ENCODE results near the gene TAF5.
A peak's percentile ranks its signal among the peaks of the same experiment; 100 is the strongest.
"Not testable (repeated sequence)": the region's sequence is repeated elsewhere in the genome, so short reads cannot be mapped to it uniquely, and the experiment has no call there.

The TAF5 gene

DNA sequence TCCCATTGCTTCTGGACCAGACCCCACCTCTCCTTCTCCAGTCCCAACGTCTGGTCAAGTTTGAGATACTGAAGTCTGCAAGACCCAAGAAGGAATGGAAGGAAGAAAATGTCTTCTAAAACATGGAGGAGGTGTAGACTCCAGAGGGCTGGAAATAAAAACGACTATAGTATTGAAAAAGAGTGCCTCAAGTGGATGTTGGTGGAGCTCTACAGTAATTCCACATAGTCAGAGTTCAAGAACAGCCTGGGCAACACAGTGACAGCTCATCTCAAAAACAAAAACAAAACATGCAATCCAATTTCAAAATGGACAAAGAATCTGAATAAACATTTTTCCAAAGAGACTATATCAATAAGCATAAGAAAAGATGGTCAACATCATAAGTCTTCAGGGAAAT, 14.5 kb upstream of the TAF5 start:
- TF ChIP-seq, protein P1, sequence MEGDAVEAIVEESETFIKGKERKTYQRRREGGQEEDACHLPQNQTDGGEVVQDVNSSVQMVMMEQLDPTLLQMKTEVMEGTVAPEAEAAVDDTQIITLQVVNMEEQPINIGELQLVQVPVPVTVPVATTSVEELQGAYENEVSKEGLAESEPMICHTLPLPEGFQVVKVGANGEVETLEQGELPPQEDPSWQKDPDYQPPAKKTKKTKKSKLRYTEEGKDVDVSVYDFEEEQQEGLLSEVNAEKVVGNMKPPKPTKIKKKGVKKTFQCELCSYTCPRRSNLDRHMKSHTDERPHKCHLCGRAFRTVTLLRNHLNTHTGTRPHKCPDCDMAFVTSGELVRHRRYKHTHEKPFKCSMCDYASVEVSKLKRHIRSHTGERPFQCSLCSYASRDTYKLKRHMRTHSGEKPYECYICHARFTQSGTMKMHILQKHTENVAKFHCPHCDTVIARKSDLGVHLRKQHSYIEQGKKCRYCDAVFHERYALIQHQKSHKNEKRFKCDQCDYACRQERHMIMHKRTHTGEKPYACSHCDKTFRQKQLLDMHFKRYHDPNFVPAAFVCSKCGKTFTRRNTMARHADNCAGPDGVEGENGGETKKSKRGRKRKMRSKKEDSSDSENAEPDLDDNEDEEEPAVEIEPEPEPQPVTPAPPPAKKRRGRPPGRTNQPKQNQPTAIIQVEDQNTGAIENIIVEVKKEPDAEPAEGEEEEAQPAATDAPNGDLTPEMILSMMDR (conservative IDR thresholded peaks at IDR 0.05): no peak
- no peak overlapping the region for H3K27ac ChIP-seq

DNA sequence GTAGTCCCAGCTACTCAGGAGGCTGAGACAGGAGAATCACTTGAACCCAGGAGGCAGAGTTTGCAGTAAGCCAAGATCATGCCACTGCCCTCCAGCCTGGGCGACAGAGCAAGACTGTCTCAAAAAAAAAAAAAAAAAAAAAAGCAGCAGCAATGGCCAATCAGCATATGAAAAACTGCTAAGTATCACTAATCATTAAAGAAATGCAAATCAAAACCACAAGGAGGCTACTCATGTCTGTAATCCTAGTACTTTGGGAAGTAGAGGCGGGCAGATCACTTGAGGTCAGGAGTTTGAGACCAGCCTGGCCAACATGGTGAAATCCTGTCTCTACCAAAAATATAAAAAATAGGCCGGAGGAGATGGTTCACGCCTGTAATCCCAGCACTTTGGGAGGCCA, 13.2 kb upstream of the TAF5 start:
- not testable (repeated sequence) for H3K27ac ChIP-seq

DNA sequence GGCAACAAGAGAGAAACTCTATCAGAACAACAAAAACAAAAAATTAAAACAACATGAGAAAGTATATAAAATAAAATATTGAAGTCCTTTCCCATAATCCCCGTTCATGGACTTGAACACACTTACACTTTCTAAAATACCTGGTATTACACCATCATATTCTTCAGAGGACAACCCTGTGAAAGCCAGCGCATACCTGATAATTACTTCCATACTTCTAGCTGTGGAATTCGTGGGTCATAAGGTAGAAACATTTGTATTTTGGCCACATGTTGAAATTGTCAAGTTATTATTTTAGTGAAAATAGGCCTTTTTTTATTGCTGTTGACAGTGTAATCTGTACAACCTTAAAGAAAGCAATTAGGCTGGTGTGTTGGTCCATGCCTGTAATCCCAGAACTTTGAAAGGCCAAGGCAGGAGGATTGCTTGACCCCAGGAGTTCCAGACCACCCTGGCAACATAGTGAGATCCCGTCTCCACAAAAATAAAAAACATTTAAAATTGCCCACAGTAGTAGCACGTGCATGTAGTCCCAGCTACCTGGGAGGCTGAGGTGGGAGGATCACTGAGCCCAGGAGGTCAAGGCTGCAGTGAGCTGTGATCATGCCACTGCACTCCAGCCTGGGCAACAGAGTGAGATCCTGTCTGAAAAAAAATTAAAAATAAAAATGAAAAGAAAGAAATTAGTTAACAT, 11.7 kb upstream of the TAF5 start:
- TF ChIP-seq, protein P1 (conservative IDR thresholded peaks at IDR 0.05): no peak
- H3K27ac ChIP-seq: no peak overlapping the region

DNA sequence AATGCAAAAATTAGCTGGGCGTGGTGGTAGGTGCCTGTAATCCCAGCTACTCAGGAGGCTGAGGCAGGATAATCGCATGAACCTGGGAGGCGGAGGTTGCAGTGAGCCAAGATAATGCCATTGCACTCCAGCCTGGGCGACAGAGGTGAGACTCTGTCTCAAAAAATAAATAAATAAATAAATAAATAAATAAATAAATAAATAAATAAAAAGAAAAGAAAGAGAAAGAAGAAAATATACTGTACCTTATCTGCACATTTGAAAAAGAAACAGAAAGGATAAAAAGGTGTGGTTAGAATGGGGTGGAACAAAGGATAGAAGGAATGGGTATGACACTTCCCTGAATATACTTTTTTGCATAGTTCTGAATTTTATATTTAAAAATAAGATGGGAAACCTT, 8.3 kb upstream of the TAF5 start:
- not testable (repeated sequence) for H3K27ac ChIP-seq

DNA sequence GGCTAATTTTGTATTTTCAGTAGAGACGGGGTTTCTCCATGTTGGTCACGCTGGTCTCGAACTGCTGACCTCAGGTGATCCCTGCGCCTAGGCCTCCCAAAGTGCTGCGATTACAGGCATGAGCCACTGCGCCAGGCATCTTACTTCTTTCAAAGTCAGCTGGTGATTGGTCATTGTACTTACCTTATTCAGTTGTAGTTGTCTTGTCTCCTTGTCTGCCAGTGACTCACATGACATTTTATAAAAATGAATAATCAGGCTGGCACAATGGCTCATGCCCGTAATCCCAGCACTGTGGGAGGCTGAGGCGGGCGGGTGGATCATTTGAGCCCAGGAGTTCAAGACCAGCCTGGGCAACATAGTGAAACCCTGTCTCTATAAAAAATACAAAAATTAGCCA, 7.0 kb upstream of the TAF5 start:
- H3K27ac ChIP-seq: not testable (repeated sequence)

DNA sequence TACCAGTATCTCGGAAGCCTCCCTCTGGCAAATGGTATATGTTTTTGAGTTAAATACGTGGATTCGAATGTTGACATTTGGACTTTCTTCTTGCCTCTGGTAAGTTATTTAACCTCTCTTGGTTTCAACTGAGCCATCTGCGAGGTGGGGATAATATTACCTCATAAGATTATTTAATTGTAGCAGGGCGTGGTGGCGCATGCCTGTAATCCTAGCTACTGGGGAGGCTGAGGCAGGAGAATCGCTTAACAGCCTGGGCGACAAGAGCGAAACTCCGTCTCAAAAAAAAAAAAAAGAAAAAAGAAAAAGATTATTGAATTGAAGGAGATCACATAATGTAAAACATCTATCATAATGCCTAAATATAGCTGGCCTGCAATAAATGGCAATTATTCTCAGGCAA, 396 bp upstream of the TAF5 start:
- peak overlapping the region; percentile 87 for H3K27ac ChIP-seq
- TF ChIP-seq, protein P1 (conservative IDR thresholded peaks at IDR 0.05): no peak

DNA sequence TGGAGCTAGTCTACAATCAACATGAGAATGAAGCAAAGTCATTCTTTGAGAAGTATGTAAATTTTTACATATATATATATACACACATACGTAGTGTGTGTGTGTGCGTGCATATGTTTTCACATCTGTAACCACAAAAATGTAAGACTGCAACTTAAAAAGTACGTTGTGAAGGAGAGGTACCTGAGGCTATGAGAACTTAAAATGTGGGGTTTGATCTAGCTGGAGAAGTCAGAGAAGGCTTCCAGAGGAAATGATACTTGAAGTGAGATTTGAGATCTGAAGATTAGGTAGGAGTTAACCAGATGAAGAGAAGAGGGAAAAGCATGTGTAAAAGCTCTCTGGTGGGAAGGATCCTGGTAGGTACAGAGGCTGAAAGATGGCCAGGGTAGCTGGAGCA, 5.8 kb downstream of the TAF5 start:
- no peak overlapping the region for H3K27ac ChIP-seq
- TF ChIP-seq, protein P1 (conservative IDR thresholded peaks at IDR 0.05): no peak

DNA sequence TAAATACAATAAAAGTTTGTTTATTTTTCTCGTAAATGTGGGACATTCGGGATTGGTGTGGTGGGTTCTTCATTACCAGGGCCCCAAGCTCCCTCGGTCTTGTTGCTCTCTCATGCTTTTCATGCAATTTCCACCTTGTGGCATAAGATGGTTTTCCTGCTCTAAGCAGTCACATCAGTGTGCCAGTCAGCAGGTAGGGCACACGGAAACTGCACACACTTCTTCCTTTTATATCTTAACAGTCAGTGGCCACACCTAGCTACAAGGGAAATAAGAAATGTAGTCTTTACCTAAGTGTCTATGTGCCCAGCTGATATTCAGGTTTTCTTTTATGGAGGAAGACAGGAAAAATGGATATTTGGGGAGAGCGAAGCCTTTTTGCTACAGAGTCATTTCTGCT, 6.5 kb downstream of the TAF5 start:
- TF ChIP-seq, protein P1 (conservative IDR thresholded peaks at IDR 0.05): no peak
- H3K27ac ChIP-seq: no peak overlapping the region

DNA sequence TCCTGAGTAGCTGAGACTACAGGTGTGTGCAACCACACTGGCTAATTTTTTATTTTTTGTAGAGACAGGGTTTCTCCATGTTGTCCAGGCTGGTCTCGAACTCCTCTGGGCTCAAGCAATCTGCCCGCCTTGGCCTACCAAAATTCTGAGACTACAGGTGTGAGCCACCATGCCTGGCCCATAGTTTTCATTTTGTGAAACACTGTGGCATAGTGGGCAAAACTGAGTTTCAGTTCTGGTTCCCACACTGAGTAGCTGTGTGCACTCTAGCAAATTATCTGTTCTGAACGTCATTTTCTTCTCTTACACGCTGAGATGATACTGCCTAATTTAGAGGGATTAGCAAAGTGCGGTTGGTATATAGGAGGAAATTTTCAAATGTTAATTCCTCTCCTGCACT, 15.0 kb downstream of the TAF5 start:
- H3K27ac ChIP-seq: no peak overlapping the region
- TF ChIP-seq, protein P1 (conservative IDR thresholded peaks at IDR 0.05): no peak

Measured in VCaP (cell line).